HG03565 (cell line): ENCODE results near the gene ITPR3.

ENCODE experiments used
- ATAC-seq: cut with Tn5 transposase; IDR thresholded peaks from one replicate; pipeline ENCODE4 v1.9.1; 2021; ENCODE audit warnings: mild to moderate bottlenecking, moderate library complexity; ENCODE audit not compliant: unreplicated experiment

Gene ITPR3

GRCh38 chr6:33683576-33684427 lies 62.7 kb downstream of the ITPR3 start:
- ATAC-seq, result no peak

GRCh38 chr6:33684428-33684896 lies 63.3 kb downstream of the ITPR3 start:
- ATAC-seq, result no peak

GRCh38 chr6:33684983-33685382 lies 63.9 kb downstream of the ITPR3 start:
- no peak for ATAC-seq

GRCh38 chr6:33685411-33686224 lies 64.5 kb downstream of the ITPR3 start:
- no peak for ATAC-seq

GRCh38 chr6:33686225-33686924 lies 65.3 kb downstream of the ITPR3 start:
- ATAC-seq, result no peak

GRCh38 chr6:33686981-33687975 lies 66.2 kb downstream of the ITPR3 start:
- no peak for ATAC-seq

- ATAC-seq, result no peak
These were observed 66.9 kb downstream of the ITPR3 start for GRCh38 chr6:33688006-33688405.

GRCh38 chr6:33688451-33689147 lies 67.5 kb downstream of the ITPR3 start:
- no peak for ATAC-seq

GRCh38 chr6:33689148-33689494 lies 68.0 kb downstream of the ITPR3 start:
- no peak for ATAC-seq

- ATAC-seq, result no peak
These were observed 68.8 kb downstream of the ITPR3 start for GRCh38 chr6:33689879-33690278.

GRCh38 chr6:33690766-33691165 lies 69.6 kb downstream of the ITPR3 start:
- ATAC-seq, result no peak

- ATAC-seq, result no peak
These were observed 70.4 kb downstream of the ITPR3 start for GRCh38 chr6:33691456-33692077.

GRCh38 chr6:33692078-33692759 lies 71.1 kb downstream of the ITPR3 start:
- ATAC-seq, result no peak

GRCh38 chr6:33692760-33693158 lies 71.6 kb downstream of the ITPR3 start:
- ATAC-seq, result no peak

GRCh38 chr6:33693186-33694105 lies 72.3 kb downstream of the ITPR3 start:
- ATAC-seq, result no peak

- no peak for ATAC-seq
These were observed 73.3 kb downstream of the ITPR3 start for GRCh38 chr6:33694401-33694931.

GRCh38 chr6:33694977-33695376 lies 73.9 kb downstream of the ITPR3 start:
- no peak for ATAC-seq
